ENCODE measurements around the gene FZD2.
"Not testable (repeated sequence)": the region's sequence is repeated elsewhere in the genome, so short reads cannot be mapped to it uniquely, and the experiment has no call there.

FZD2 gene

DNA sequence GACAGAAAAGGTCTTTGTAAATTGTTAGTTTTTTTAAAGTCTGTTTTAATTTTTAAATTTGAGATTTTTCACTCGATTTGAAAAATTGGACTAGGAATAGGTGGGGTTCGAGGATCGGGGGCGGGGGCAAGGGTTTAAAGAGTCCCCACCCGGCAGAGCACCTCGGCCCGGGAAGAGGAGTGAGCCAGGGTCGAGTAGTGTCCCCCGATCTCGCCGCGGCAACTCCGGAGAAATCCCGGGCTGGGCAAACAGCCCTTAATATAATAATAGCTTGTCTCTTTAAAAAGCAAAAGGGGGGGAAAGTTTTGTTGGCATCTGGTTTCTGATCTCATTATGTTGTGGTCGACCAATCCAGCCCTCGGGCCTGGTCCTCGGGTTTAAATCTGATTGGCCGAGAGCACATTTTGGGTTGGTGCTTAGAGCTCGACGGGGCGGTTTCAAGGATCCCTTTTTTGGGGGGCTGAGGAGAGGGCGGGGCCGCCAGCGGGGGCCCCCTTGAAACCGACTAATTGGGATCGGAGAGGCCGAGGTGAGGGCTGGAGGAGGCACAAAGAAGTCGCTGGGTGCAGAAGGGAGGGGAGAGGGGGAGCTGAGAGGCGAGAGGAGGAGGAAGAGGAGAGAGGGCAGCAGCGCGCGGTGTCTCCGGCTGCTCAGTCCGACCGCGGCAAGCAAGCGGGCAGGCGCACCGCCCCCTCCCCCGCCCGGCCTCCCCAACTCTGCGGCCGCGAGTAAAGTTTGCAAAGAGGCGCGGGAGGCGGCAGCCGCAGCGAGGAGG, at the start of gene FZD2:
Gene FZD2, plus strand, starts transcription at position 653 of the 775 bp plus-strand sequence. CDS start 205 bp downstream, outside the sequence.
- DNase-seq: peak; percentile 92

DNA sequence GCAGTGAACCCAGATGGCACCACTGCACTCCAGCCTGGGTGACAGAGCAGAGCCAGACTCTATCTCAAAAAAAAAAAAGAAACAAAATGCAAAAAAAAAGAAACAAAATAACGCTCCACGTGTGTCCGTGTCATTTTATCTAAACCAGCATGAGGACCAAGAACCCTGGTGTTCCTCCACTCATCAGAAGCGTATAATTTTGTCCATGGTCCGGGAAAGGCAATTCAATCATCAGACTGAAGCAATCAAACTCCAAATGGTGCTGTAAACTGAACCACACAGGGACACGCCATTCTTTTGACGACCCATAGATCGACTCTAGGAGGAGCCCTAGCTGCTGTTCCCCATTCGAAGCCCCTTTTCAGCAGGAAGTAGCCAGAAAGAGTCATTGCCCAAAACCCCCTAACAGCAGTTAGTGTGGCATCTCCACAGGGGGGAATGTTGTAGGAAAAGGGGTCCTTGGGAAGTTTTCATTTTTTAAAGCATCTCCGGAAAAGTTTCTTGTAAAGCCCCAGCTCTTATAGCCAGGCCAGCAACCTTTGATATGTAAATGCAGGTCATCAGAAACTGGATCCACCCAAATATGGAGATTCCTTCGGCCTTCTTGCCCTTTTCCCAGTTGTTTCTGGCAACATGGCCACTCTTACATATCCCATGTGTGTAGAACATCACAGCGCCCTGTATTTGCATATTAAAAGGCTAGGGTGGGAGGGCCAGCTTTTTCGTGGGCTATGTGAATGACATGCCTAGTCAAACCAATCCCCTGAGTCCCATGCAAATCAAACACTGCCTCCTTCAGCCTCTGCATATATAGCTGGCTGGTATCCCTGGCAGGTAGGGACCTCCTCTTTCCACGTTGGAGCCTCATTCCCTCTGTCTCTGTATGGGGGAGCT, 45.8 kb upstream of the FZD2 start:
- DNase-seq: peak; percentile 49

DNA sequence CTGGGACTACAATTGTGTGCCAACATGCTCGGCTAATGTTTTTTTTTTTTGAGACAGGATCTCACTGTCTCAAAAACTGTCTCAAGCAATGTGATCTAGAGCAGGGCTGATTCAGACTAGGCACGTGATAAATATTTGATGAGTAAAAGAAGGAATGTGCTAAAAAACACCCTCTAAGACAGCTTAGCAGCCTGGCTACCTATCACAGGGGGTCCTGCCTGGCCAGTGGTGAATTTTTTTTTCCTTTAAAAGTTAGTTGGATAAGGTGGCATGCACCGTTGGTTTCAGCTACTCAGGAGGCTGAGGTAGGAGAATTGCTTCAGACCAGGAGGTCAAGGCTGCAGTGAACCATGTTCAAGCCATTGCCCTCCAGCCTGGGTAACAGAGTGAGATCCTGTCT, 39.3 kb upstream of the FZD2 start:
- no peak for DNase-seq

DNA sequence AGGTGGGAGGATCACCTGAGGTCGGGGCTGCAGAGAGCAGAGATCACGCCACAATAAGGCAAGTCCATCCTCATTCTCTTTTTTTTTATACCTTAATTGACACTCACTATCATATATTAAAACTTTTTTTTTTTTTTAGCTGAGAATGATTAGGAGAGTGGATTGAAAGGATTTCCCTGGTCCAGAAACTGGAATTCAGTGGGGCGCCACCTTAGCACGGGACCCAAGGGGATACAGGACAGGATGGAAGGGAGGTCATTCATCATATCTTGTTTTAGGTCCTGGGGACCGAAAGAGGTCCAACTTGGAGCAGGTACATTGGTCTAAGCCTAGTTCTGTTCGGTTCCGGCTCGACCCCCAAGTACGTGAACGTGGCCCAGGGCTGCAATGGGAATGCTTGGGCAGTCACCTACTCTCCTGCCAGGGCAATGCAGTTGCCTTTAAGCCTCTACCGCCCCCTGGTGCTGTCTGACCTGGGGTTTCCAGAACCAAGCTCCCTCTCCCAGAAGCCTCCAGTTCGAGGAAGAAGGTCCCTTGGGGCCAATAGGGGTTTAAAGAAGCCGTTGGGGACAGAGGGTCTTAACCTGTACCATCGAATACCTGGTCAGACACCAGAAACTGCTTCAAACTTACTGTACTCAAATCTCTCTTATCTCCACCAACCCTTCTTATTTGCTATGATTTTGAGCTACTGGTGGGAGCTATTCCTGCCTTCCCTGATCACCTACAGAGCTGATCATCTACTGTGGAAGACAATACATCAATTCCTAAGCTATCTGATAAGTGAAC, 34.2 kb upstream of the FZD2 start:
- DNase-seq: no peak

DNA sequence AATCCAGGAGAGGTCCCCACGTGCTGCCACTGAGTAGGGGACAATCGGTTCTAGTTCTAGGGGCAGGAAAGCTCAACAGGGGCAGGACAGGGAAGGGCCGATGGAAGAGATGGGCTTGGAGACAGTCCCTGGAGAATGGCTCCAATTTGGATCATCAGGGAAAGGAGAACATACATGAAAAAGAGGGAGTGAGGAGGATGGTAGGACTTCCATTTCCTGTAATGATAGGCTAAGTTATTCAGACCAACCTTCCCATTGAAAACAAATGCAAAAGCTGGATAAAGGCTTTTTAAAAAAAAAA, 33.7 kb upstream of the FZD2 start:
- no peak for DNase-seq

DNA sequence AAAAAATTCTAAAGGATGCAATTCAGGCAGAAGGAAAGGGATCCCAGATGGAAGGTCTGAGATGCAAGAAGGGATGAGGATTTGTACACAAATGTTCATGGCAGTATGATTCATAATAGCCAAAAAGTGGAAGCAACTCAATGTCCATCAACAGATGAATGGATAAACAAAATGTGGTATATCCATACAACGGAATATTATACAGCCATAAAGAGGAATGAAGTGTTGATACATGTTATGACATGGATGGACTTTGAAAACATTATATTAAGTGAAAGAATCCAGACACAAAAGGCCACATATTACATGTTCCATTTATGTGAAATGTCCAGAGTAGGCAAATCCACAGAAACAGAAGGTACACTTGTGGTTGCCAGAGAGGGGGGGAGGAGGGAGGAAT, 30.2 kb upstream of the FZD2 start:
- DNase-seq: no peak

DNA sequence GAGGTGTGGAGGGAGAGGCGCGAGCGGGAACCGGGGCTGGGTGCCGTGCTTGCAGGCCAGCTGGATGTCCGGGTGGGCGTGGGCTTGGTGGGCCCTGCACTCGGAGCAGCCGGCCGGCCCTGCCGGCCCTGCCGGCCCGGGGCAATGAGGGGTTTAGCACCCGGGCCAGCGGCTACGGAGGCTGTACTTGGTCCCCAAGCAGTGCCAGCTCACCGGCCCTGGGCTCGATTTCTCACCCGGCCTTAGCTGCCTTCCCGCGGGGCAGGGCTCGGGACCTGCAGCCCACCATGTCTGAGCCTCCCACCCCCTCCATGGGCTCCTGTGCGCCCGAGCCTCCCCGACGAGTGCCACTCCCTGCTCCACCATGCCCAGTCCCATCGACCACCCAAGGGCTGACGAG, 29.3 kb upstream of the FZD2 start:
- DNase-seq: no peak

DNA sequence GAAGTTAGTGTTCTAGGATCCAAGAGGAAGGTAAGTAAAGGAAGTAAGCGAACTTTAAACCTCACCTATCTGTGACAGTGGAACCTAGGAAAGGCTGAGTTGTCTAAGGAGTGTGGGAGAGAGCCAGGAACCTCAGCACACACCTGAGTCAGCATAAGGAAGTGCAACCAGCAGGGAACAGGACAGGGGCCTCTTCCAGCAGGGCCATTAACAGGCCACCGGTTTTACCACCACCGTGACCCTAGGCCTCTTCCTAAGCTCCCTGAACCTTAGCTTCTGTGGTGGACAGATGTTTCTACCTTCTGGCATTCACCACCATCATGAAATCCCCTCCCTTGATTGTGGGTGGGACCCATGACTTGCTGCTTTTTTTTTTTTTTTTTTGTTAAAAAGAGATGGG, 27.4 kb upstream of the FZD2 start:
- no peak for DNase-seq

DNA sequence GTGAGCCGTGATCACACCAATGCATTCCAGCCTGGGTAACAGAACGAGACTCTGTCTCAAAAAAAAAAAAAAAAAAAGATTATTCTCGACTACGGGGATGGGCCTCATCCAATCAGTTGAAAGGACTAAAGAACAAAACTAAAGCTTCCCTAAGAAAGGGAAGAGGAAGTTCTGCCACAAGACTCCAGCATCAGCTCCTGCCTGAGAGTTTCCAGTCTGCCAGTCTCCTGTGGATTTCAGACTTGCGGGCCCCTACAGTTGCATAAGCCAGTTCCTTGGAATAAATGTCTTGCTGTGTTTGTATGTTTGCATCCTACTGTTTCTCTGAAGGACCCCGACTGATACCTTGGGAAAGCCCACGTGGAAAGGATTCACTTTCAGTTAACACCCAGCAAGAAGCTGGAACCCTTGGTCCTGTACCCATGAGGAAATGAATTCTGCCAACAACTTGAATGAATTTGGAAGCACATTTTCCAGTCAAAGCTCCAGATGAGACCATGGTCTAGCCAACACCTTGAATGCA, 26.3 kb upstream of the FZD2 start:
- no peak for DNase-seq

DNA sequence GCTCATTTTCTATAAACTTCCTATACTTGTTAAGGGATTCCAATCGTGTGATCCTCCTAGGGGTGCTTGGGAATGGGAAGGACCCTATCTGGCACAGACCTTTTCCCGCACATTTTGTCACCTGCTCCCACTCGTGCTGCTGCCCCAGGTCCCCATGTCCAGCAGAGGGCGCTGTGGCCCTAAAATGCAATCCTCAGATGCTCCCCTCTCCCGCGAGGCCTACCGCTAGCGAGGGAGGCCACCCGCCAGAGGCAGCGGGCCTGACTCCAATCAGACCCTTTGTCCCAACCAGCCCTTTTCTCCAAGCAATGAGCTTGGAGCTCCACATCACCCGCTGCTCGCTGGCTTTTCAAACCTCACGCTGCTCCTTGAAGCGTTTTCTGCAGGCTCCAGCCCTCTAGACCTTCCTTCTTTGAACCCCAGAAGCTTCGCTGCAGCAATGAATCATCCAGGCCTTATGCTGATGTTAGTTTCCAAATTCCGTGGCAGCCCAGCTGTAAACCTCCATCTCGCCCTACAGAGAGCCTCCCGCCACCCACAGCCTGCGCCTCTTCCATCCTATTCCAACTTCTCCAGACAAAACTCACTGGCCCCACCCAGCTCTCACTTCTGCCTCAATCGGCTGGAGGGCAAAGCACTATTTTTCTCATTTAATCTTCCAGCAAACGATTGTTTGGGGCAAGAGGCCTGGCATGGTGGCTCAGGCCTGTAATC, 23.6 kb upstream of the FZD2 start:
- peak; percentile 74 for DNase-seq

DNA sequence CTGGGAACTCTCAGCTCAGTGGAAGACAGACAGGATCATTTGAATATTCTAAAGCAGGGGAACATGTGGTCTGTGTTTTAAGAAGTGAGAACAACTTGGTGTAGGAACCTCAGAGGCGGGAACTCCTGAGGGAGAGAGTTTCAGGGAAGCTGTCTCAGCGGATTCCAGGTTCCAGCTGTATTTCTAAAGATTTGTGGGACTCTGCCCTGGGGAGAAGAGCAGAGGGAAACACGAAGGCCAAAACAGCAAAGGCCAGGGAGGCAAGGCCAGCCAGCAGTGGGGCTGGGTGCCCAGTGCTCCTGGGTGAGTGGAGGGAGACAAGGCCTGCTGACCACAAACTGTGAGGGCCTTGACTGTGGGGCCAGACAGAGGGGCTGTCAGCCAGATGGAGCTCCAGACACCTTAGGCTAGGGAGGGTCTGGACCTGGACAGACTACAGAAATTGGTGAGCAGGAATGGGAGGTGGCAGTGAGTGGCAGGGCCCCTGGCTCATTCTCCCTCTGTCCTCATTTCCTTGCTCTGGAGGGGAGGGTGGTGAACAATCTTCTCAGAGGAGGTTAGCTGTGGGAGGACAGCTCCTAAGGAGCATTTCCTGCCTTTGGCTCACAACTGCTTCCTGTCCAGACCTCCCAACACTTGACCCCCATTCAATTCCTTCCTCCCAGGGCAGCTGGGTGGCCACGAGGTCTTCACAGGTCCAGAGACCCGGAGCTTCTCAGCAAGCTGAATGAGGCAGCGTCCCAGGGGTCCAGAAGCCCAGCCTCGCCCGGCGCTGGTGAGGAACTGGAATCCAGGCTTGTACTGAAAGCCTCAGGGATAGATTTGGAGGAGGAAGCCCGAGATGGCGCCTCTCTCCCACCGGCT, 21.0 kb upstream of the FZD2 start:
- DNase-seq: no peak

DNA sequence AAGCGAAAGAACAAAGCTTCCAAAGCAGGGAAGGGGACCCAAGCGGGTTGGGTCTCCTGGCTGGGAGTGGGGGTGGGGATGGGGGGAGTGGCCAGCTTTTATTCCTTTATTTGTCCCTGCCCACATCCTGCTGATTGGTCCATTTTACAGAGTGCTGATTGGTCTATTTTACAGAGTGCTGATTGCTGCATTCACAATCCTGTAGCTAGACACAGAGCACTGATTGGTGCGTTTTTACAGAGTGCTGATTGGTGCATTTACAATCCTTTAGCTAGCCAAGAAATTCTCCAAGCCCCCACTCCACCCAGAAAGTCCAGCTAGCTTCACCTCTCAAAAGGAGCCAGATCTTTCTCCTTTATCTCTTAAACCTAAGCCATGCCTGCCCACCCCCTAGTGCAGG, 19.4 kb upstream of the FZD2 start:
- not testable (repeated sequence) for DNase-seq

DNA sequence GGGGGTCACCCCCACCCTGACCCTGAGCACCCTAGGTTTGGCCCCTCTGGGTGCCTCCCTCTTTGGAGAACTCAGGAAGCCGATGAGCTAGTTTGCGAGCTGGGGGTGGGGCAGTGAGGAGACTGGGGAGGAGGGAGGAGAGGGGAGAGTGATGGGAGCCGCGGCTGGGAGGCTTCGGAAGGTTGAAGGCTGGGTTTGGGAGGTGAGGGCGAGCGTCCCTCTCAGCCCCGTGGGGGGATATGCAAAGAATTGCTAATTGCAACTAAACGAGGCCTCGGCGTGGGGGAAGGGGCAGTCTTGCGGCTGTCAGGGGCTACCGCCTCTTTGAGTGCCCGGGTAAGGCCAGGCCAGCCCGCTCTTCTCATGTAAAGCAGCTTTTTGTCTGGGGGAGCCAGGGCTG, 17.6 kb upstream of the FZD2 start:
- DNase-seq: no peak

DNA sequence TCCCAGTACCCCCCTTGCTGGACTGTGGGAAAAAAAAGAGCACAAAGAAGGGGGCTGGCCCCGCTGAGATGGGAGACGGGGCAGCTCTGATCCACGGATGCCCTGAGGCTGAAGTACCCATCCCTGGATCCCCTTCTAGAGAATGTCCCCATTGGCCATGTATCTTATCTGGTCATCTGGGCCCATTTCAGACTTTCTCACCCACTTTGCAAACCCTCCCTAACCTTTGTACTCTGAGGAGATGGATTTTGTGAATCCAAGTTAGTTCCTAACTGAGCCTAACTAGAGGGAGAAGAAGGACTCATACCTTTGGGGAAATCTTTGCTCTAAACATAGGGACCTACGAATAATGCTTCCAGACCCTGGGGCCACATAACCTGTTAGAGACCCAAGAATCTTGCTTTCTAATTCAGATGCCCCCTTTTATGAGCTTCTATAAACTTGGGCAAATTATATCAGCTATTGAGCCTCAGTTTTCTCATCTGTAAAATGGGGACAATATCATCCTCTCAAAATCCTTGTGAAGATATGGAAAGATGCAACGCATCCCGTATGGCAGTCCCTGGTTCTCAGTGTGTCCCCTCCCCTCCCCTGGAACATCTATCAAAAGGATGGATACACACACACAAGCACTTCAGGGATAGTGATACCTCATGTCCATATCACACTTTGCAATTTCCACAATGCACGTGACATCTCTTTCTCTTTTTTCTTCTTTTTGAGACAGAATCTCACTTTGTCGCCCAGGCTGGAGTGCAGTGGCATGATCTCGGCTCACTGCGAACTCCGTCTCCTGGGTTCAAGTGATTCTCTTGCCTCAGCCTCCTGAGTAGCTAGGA, 16.8 kb upstream of the FZD2 start:
- DNase-seq: no peak

DNA sequence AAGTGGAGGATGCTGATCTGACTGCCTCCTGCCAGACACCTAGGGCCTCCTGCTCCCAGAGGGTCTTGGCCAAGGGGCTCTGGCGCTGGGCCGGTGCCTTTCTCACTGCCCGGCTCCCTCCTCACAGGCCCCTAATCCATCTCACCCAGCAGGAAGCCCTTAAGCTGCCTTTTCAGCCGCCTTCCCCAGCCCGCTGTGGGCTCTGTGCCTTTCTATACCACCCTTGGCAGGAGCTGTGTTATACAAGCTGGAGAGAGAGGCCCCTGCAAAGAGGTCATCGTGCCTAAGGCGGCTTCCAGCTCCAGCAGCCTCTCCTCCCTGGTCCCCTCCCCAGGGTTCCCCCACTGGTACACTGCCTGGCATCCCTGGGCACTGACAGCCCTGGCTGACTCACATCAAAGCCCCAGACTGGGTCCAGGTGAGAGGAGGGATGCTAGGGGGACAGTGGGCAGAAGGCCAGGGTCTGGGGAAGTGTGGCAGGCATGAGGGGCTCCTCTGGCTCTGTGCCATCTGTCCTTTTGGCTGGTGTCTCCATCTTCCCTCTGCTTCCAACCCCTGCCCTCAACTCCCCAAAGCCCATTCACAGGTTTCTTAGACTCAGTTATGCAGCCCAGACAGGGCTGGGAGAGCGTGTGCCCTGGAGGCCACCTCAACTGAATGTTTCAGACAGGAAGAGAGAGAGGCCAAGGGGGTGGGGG, 15.3 kb upstream of the FZD2 start:
- DNase-seq: no peak

DNA sequence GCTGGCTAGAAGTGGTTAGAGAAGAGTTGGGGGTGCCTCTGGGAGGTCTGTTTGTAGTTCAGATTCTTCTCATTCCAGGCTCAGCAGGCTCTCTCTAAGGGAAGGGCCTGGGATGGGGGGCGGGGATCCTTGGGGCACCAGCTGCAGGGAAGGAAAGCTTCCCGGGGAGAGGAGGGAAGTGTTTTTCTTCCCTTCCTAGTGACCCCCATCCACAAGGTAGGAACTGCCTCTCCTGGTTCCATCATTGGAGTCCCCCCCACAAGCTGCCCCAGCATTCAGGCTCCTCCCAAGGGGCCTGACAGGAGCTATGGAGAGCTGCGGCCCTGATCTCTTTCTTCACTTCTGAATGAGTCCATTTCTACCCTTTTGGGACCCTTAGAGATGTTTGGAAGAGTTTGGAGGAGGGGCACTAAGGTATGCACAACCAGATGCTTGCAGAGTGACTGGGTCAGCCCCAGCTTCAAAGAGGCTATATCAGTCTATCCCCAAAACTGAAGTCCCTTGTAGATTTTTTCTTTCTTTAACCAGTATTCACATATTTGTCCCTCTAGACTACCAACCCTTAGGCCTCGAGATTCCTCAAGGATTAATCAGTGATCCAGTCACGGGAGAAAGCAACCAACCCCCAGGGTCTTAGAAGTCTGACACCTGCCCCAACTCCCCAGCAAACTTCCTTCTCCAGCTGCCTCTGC, 13.9 kb upstream of the FZD2 start:
- no peak for DNase-seq

DNA sequence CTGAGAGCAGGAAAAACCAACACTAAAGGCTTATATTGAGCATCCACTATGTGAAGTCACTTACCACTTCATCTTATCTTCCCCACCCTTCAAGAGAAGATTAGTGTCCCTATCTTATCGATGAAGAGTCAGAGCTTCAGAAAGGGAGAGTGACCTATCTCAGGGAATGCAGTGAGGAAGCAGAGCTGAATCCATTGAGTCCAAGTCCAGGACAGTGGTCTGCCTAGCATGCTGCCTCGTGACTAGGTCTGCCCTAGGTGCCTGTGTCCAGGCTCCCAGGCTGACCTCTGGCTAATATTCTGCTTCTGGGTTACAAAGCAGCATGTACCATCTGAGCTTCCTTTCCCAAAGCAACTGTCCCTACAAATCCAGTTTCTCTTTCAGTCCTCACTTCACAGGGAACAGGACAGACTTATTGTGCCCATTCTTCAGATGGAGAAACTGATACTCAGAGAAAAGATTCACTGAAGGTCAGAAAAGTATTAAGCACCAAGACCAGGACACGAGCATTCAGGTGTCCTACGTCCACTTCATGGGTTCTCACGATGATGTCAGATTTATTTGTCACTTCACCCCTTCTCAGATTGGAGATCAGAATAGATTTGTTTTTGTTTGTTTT, 13.3 kb upstream of the FZD2 start:
- no peak for DNase-seq

DNA sequence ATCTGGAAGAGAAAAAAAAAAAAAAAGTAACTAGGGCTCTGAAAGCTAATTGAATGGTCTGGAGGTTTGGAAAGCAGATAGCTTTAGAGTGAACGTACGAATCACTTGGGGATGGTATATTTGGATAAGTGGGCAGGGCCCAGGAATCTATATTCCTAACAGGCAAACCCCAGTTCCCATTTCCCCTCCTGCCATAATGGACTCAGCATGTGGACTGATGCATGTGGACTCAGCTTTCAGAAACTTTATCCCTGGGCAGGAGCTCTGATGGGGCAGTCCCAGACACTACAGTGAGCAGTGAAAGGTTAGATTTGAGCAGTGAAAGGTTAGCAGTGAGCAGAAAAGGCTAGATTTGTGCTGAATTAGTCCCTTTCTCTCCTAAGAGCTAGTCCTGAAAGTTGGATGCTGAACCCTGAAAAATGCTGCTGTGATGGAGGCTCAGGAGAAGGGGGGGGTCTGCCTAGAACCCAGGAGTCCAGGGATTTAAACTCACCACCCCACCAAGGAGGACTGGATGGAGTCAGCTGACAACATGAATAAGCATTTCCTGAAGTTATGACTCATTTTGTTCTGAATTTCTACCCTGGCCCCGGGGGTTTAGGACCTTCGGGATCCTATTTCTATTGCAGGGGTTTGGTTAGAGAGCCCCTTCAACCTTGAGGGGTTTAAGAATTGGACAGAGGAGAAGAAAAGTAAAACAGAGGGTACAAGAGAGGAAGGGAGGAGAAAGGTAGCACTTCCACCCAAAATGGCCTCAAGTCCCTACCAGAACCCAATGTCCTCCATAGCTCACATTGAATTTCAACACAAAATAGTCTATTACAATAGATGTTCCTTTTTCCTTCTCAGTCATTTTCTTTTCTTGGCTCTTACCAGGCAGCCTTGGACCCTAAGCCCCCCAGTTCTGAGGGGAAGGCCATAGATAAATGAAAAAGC, 10.3 kb upstream of the FZD2 start:
- no peak for DNase-seq

Data from NCI-H1048 (cell line).